C4-2B (cell line): Measurements from ENCODE around the gene LAMC3.

ENCODE experiments used
- CTCF ChIP-seq: fragments of 450-650 bp; conservative IDR thresholded peaks from 2 replicates; pipeline ENCODE4 v1.5.1; 2017; ENCODE audit warnings: mild to moderate bottlenecking
- ZFX ChIP-seq: fragments of 450-650 bp; IDR thresholded peaks from 2 replicates; pipeline ENCODE4 v1.6.1; 2017

GRCh38 chr9:131129183-131129582, 120.2 kb downstream of the LAMC3 start:
- TF ChIP-seq CTCF (no peak), ZFX (no peak)
